Measurements from ENCODE around the gene PPP1R37.

PPP1R37 gene

DNA sequence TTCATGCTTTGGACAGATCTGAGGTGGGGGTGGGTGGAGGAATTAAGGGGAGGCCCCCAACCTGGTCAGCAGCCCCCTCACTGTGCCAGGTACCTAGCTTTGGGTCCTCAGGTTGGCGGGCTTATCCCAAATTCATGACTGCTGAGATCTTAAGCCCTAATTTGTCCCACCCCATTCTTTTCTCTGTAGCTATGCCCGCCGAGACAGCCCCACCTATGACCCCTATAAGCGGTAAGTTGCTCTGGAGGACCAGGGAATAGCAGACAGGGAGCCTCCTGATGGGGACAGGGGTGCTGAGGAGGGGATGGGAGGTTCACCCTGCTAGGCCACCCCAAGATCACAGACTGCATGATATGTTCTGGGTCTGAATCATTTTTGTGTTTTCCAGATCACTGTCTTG is 31.0 kb upstream of the PPP1R37 start:
- in situ Hi-C loops (cut with MboI; ENCODE audit: low pct_unique_long_range_greater_than_20kb, low sequenced_read_pairs, unreplicated experiment): no loop called here
- no peak for DNase-seq (ENCODE audit: low spot score)
- TF ChIP-seq, protein P1, sequence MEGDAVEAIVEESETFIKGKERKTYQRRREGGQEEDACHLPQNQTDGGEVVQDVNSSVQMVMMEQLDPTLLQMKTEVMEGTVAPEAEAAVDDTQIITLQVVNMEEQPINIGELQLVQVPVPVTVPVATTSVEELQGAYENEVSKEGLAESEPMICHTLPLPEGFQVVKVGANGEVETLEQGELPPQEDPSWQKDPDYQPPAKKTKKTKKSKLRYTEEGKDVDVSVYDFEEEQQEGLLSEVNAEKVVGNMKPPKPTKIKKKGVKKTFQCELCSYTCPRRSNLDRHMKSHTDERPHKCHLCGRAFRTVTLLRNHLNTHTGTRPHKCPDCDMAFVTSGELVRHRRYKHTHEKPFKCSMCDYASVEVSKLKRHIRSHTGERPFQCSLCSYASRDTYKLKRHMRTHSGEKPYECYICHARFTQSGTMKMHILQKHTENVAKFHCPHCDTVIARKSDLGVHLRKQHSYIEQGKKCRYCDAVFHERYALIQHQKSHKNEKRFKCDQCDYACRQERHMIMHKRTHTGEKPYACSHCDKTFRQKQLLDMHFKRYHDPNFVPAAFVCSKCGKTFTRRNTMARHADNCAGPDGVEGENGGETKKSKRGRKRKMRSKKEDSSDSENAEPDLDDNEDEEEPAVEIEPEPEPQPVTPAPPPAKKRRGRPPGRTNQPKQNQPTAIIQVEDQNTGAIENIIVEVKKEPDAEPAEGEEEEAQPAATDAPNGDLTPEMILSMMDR (IDR thresholded peaks at IDR 0.05; ENCODE audit: extremely low read depth, insufficient read depth, missing control alignments): no peak

DNA sequence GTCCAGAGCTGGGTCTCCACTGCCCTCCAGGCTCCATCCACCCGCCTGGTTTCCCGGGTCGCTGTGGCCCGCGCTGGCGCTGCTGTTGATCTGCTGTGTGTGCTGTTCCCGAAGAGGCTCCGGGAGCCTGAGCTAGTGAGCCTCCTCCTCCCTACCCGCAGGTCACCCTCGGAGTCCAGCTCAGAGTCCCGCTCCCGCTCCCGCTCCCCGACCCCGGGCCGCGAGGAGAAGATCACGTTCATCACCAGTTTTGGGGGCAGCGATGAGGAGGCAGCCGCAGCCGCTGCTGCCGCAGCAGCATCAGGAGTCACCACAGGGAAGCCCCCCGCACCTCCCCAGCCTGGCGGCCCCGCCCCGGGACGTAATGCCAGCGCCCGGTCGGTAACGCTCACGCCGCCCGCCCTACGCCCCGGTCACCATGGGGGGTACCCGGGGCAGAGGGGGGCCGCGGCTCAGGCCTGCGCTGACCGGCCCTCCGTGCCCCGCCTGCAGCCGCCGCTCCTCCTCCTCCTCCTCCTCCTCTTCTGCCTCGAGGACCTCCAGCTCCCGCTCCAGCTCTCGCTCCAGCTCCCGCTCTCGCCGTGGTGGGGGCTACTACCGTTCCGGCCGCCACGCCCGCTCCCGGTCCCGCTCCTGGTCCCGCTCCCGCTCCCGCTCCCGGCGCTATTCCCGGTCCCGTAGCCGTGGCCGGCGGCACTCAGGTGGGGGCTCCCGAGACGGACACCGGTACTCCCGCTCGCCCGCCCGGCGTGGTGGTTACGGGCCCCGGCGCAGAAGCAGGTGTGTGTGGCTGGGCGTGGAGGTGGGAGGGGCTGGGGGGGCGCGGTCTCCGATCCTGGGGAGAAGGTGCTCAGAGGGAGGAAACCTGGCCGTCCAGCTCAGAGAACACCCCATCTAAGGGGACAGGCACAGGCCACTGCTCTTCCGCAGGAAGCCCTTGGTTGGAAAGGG is 28.9 kb upstream of the PPP1R37 start:
- in situ Hi-C loops (cut with MboI; ENCODE audit: low pct_unique_long_range_greater_than_20kb, low sequenced_read_pairs, unreplicated experiment): no loop called here
- TF ChIP-seq, protein P1 (IDR thresholded peaks at IDR 0.05; ENCODE audit: extremely low read depth, insufficient read depth, missing control alignments): no peak
- no peak for DNase-seq (ENCODE audit: low spot score)

DNA sequence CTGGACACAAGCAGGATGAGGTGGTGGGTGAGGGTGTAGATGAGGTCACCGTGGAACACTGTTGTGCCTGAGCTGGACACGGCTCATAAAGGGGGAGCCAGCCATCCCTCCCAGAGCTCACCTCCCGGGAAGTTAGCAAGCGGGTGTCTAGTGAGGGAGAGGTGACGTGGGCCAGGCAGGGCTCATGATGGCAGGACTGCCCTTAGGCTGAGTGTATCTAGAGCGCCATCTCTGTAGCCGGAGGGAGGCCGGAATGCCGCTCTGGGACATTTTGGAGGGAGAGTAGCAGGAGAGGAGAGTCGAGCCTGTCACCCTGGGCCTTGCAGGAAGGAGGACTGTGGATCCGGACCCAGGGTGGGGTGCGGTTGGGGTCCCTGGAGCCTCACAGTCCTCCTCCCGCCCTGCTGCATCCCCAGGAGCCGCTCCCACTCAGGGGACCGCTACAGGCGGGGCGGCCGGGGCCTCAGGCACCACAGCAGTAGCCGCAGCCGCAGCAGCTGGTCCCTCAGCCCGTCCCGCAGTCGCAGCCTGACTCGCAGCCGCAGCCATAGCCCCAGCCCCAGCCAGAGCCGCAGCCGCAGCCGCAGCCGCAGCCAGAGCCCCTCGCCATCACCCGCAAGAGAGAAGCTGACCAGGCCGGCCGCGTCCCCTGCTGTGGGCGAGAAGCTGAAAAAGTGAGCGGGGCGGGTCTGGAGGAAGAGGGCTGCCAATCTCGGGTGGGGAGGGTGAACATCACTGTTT is 25.9 kb upstream of the PPP1R37 start:
- DNase-seq (ENCODE audit: low spot score): no peak
- TF ChIP-seq, protein P1 (IDR thresholded peaks at IDR 0.05; ENCODE audit: extremely low read depth, insufficient read depth, missing control alignments): no peak
- in situ Hi-C loops (cut with MboI; ENCODE audit: low pct_unique_long_range_greater_than_20kb, low sequenced_read_pairs, unreplicated experiment): no loop called here

DNA sequence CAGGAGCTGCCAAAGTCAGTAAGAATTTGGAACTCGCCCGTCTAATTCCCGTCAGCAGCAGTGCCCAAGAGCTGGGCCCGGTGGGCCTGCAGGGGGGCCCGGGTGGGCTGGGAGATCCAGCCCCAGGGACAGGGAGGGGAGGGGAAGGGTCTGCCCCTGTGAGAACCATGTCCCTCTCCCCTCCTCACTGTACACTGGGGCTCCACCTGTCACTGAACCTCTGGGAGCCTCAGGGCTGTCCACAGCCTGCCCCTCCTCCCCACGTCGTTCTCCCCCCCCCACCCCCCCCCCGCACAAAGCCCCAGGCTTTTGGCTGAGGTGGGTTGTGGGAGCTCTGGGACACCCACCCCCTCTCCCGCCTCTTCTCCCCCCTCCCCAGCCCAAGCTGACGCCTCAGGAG is 24.9 kb upstream of the PPP1R37 start:
- in situ Hi-C loops (cut with MboI; ENCODE audit: low pct_unique_long_range_greater_than_20kb, low sequenced_read_pairs, unreplicated experiment): no loop called here
- DNase-seq (ENCODE audit: low spot score): no peak
- TF ChIP-seq, protein P1 (IDR thresholded peaks at IDR 0.05; ENCODE audit: extremely low read depth, insufficient read depth, missing control alignments): no peak

DNA sequence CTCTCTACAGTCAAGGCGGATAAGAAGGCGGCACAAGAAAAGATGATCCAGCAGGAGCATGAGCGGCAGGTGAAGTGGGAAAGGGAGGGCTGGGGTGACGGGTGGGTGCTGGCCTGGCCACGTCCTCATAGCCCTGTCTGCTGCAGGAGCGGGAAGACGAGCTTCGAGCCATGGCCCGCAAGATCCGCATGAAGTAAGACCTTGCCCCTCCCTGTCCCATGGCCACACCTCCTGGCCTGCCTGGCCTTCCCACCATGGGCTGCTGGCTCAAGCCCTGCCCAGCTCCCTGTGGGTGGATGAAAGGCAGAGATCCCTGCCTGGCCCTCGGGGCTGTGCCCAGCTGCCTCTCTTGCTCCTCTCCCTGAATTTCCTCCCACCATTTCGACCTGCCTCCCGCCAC is 23.9 kb upstream of the PPP1R37 start:
- in situ Hi-C loops (cut with MboI; ENCODE audit: low pct_unique_long_range_greater_than_20kb, low sequenced_read_pairs, unreplicated experiment): no loop called here
- no peak for DNase-seq (ENCODE audit: low spot score)
- TF ChIP-seq, protein P1 (IDR thresholded peaks at IDR 0.05; ENCODE audit: extremely low read depth, insufficient read depth, missing control alignments): no peak

DNA sequence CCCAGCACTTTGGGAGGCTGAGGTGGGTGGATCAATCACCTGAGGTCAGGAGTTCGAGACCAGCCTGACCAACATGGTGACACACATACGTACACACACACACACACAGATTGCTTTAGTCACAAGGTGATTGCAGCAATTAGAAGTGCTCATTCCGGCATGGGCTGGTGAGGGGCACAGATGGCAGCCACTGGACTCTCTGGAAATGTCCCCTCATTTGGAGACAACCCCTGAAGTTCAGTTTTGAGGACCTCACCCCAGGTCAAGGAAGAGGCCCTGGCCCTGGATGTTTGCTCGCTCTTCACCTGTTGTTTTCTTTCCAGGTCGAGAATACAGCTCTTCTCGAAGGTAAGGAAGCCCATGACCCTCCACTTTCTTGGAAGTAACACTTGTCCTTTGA is 22.8 kb upstream of the PPP1R37 start:
- DNase-seq (ENCODE audit: low spot score): no peak
- TF ChIP-seq, protein P1 (IDR thresholded peaks at IDR 0.05; ENCODE audit: extremely low read depth, insufficient read depth, missing control alignments): no peak
- in situ Hi-C loops (cut with MboI; ENCODE audit: low pct_unique_long_range_greater_than_20kb, low sequenced_read_pairs, unreplicated experiment): no loop called here

All from GM13977 (cell line).